GM20431 (cell line): ENCODE results near the gene LAPTM5.

Experiments used
- in situ Hi-C: fragments of 300-500 bp; cut with MseI, MboI; formaldehyde crosslinking; loops from one replicate; pipeline ENCODE4 v1.15.0; 2020; ENCODE audit warnings: low sequenced_read_pairs; ENCODE audit not compliant: unreplicated experiment

Gene LAPTM5

GRCh38 chr1:30759718-30760281 lies 2.2 kb upstream of the LAPTM5 start:
- in situ Hi-C loops: no loop called here

- in situ Hi-C loops: no loop called here
These were observed 1.3 kb upstream of the LAPTM5 start for GRCh38 chr1:30758785-30759380.

- in situ Hi-C loops: no loop called here
These were observed 631 bp upstream of the LAPTM5 start for GRCh38 chr1:30758121-30758688.

- in situ Hi-C loops: no loop called here
These were observed 826 bp downstream of the LAPTM5 start for GRCh38 chr1:30756545-30757351.

- in situ Hi-C loops: no loop called here
These were observed 1.4 kb downstream of the LAPTM5 start for GRCh38 chr1:30756206-30756544.

- in situ Hi-C loops: no loop called here
These were observed 1.8 kb downstream of the LAPTM5 start for GRCh38 chr1:30755746-30756145.

GRCh38 chr1:30755334-30755733 lies 2.2 kb downstream of the LAPTM5 start:
- in situ Hi-C loops: no loop called here

- in situ Hi-C loops: no loop called here
These were observed 2.8 kb downstream of the LAPTM5 start for GRCh38 chr1:30754684-30755171.

GRCh38 chr1:30753660-30754123 lies 3.9 kb downstream of the LAPTM5 start:
- in situ Hi-C loops: no loop called here

GRCh38 chr1:30753118-30753517 lies 4.5 kb downstream of the LAPTM5 start:
- in situ Hi-C loops: no loop called here

GRCh38 chr1:30752651-30752908 lies 5.0 kb downstream of the LAPTM5 start:
- in situ Hi-C loops: no loop called here

- in situ Hi-C loops: no loop called here
These were observed 5.5 kb downstream of the LAPTM5 start for GRCh38 chr1:30751830-30752650.

GRCh38 chr1:30750731-30751291 lies 6.8 kb downstream of the LAPTM5 start:
- in situ Hi-C loops: no loop called here

GRCh38 chr1:30749691-30750583 lies 7.6 kb downstream of the LAPTM5 start:
- in situ Hi-C loops: no loop called here

- in situ Hi-C loops: no loop called here
These were observed 8.7 kb downstream of the LAPTM5 start for GRCh38 chr1:30748699-30749401.

GRCh38 chr1:30748098-30748698 lies 9.4 kb downstream of the LAPTM5 start:
- in situ Hi-C loops: no loop called here

GRCh38 chr1:30747033-30748008 lies 10.3 kb downstream of the LAPTM5 start:
- in situ Hi-C loops: no loop called here
